LNCaP clone FGC (cell line): ENCODE results near the gene RASAL3.

Experiments
- DNase-seq: peaks from one replicate; pipeline ENCODE4 v3.0.0-alpha.2; 2011; ENCODE audit warnings: low read depth
- H3K4me3 ChIP-seq: 2 replicates; pipeline ENCODE4 v1.5.1; 2011; ENCODE audit warnings: mild to moderate bottlenecking, low read depth, low read length, control low read depth
- CTCF ChIP-seq: IDR thresholded peaks from 2 replicates; pipeline ENCODE4 v1.5.1; 2012; ENCODE audit warnings: mild to moderate bottlenecking; ENCODE audit not compliant: control insufficient read depth, insufficient read depth; ENCODE audit errors: extremely low read depth

Gene RASAL3

GRCh38 chr19:15424692-15425272 is 39.6 kb downstream of the RASAL3 start:
- H3K4me3 ChIP-seq: no peak overlapping the region
- DNase-seq: no peak
- no peak for TF ChIP-seq CTCF

GRCh38 chr19:15424121-15424520 is 40.2 kb downstream of the RASAL3 start:
- no peak for DNase-seq
- H3K4me3 ChIP-seq: no peak overlapping the region
- no peak for TF ChIP-seq CTCF

- no peak for DNase-seq
- no peak for TF ChIP-seq CTCF
- no peak overlapping the region for H3K4me3 ChIP-seq
These were observed 41.2 kb downstream of the RASAL3 start for GRCh38 chr19:15423130-15423529.

- no peak for DNase-seq
- H3K4me3 ChIP-seq: peak overlapping the region; percentile 3; the same call in 1 of the 2 replicates
- TF ChIP-seq CTCF: no peak
These were observed 41.9 kb downstream of the RASAL3 start for GRCh38 chr19:15422296-15423075.

- TF ChIP-seq CTCF: no peak
- peak overlapping the region; percentile 7 for H3K4me3 ChIP-seq
- no peak for DNase-seq
These were observed 42.6 kb downstream of the RASAL3 start for GRCh38 chr19:15421721-15422260.

- TF ChIP-seq CTCF: no peak
- DNase-seq: no peak
- H3K4me3 ChIP-seq: peak overlapping the region; percentile 7; the same call in 1 of the 2 replicates
These were observed 43.1 kb downstream of the RASAL3 start for GRCh38 chr19:15421136-15421695.
